ENCODE measurements around the gene CHAT. TPM values are rescaled to one million over a fixed set of nuclear protein-coding genes. Genes with fewer than 3 reads are reported as not detected.

CHAT gene
- total RNA-seq, 6 experiments from 2014 or later = not detected

DNA sequence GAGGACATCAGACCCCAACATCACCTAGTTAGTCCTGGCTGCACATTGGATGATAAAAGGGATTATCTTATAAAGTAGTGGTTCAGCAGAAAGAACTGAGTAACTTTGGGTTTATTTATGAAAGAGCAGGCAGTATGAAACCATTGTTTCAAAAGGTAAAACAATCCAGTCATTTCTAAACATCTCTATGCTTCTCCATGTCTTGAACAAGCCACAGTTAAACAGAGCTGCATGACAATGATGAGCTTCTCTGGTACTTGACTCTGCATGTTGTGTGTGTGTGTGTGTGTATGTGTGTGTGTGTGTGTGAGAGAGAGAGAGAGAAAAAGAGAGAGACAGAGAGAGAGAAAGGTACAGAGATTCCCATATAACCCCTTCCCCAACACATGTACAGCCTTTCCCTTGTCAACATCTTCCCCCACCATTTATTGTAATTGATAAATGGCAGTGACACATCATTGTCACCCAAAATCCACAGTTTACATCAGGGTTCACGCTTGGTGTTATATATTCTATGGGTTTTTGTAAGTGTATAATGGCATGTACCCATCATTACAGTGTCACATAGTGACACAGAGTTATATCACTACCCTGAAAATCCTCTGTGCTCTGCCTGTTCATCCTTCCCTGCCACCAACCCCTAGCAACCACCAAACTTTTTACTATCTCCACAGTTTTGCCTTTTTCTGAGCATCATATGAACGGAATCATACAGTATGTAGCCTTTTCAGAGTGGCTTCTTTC lies 36.5 kb upstream of the CHAT start:
- Histone ChIP-seq H3K4me1 (no peaks in the 10 kb centered on the region), H3K9me3 (no peaks in the 10 kb centered on the region), H3K27me3 (no peaks in the 10 kb centered on the region), H3K27ac (no peak overlapping the region), H3K4me3 (no peak overlapping the region), H3K36me3 (no peaks in the 10 kb centered on the region)
- DNase-seq (no peak), ATAC-seq (no peak)
- no peak for TF ChIP-seq POLR2A (IDR thresholded peaks at IDR 0.05)
- TF ChIP-seq, protein P1, sequence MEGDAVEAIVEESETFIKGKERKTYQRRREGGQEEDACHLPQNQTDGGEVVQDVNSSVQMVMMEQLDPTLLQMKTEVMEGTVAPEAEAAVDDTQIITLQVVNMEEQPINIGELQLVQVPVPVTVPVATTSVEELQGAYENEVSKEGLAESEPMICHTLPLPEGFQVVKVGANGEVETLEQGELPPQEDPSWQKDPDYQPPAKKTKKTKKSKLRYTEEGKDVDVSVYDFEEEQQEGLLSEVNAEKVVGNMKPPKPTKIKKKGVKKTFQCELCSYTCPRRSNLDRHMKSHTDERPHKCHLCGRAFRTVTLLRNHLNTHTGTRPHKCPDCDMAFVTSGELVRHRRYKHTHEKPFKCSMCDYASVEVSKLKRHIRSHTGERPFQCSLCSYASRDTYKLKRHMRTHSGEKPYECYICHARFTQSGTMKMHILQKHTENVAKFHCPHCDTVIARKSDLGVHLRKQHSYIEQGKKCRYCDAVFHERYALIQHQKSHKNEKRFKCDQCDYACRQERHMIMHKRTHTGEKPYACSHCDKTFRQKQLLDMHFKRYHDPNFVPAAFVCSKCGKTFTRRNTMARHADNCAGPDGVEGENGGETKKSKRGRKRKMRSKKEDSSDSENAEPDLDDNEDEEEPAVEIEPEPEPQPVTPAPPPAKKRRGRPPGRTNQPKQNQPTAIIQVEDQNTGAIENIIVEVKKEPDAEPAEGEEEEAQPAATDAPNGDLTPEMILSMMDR (IDR thresholded peaks at IDR 0.05) = no peak
- intact Hi-C loops (cut with DNase I) = no loop called here
- 40% methylated on average over 2 of the region's 2 CpGs for WGBS (ENCODE audit: insufficient coverage, low coverage, low lambda C conversion rate, missing lambda C conversion rate)

DNA sequence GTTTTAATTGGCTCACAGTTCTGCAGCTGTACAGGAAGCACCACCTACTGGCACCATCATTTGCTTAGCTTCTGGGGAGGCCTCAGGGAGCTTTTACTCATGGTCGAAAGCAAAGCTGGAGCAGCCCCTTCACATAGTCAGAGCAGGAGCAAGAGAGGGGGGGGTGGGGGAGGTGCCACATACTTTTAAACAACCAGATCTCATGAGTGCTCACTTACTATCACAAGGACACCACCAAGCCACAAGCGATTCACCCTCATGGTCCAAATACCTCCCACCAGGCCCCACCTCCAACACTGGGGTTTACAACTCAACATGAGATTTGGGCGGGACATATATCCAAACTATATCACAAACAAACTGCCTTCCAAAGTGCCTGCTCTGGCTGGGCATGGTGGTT lies 35.4 kb upstream of the CHAT start:
- no peak overlapping the region for H3K27ac ChIP-seq
- H3K4me3 ChIP-seq = no peak overlapping the region
- intact Hi-C loops (cut with DNase I) = no loop called here
- H3K4me1 ChIP-seq = no peaks in the 10 kb centered on the region
- DNase-seq (no peak), ATAC-seq (no peak)
- H3K9me3 ChIP-seq = no peaks in the 10 kb centered on the region
- no peak for TF ChIP-seq POLR2A (IDR thresholded peaks at IDR 0.05)
- TF ChIP-seq, protein P1 (IDR thresholded peaks at IDR 0.05) = no peak
- H3K27me3 ChIP-seq = no peaks in the 10 kb centered on the region
- 50% methylated on average over 2 of the region's 3 CpGs for WGBS (ENCODE audit: insufficient coverage, low coverage, low lambda C conversion rate, missing lambda C conversion rate)
- H3K36me3 ChIP-seq = no peaks in the 10 kb centered on the region

DNA sequence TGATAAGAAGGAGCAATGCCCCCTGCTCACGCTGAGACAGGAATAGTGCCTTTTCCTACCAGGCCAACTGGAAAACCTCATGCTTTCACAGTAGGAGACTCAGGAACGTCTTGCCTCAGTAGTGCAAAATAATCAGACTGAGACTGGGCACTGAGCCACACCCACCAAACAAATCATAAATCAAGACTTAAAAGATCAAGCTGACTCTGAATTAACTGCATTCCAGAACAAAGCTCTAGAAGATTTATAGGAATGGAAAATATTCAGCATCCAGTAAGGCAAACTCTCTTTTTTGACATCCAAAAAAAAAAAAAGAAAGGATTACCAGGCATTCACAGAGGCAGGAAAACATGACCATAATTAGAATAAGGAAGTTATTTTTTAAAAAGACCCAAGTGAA lies 34.2 kb upstream of the CHAT start:
- 46% methylated on average over 2 of the region's 2 CpGs for WGBS (ENCODE audit: insufficient coverage, low coverage, low lambda C conversion rate, missing lambda C conversion rate)
- no peak for DNase-seq
- intact Hi-C loops (cut with DNase I) = no loop called here

DNA sequence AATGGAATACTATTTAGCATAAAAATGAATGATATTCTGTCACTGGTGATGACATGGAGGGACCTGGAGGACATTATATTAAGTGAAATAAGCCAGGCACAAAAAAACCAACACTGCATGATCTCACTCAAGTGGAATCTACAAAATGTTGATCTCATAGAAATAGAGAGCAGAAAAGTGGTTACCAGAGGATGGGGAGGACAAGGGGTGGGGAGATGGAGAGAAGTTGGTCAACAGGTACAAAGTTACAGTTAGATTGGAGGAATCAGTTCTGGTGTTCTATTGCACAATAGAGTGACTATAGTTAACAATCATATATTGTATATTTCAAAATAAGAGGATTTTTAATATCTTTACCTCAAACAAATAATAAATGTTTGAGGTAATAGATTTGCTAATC lies 28.4 kb upstream of the CHAT start:
- no peak overlapping the region for H3K4me3 ChIP-seq
- H3K9me3 ChIP-seq = no peaks in the 10 kb centered on the region
- no peak overlapping the region for H3K27ac ChIP-seq
- no peaks in the 10 kb centered on the region for H3K4me1 ChIP-seq
- TF ChIP-seq, protein P1 (IDR thresholded peaks at IDR 0.05) = no peak
- TF ChIP-seq POLR2A (IDR thresholded peaks at IDR 0.05) = no peak
- H3K27me3 ChIP-seq = no peaks in the 10 kb centered on the region
- no peaks in the 10 kb centered on the region for H3K36me3 ChIP-seq
- ATAC-seq (no peak), DNase-seq (no peak)
- intact Hi-C loops (cut with DNase I) = no loop called here

More for the DNA sequence above, 34.2 kb upstream of the CHAT start:
- no peaks in the 10 kb centered on the region for H3K36me3 ChIP-seq
- no peaks in the 10 kb centered on the region for H3K4me1 ChIP-seq
- no peaks in the 10 kb centered on the region for H3K9me3 ChIP-seq
- no peak for ATAC-seq
- H3K27ac ChIP-seq = no peak overlapping the region
- no peak overlapping the region for H3K4me3 ChIP-seq
- TF ChIP-seq, protein P1 (IDR thresholded peaks at IDR 0.05) = no peak
- TF ChIP-seq POLR2A (IDR thresholded peaks at IDR 0.05) = no peak
- H3K27me3 ChIP-seq = no peaks in the 10 kb centered on the region

Measured in right lobe of liver (tissue), 6 donors.